ENCODE data around the gene SLC35G3. TPM values are rescaled to one million over a fixed set of nuclear protein-coding genes. Genes with fewer than 3 reads are reported as not detected.

The SLC35G3 gene
- total RNA-seq, 1 donor from 2014 or later = not detected

GRCh38 chr17:35240861-35241260 is 46.7 kb upstream of the SLC35G3 start:
- Histone ChIP-seq H3K4me1 (peaks cover 30% of the 10 kb centered on the region), H3K27ac (no peak overlapping the region), H3K9me3 (no peaks in the 10 kb centered on the region), H3K27me3 (no peaks in the 10 kb centered on the region), H3K4me3 (no peak overlapping the region), H3K36me3 (no peaks in the 10 kb centered on the region)
- no peak for DNase-seq (ENCODE audit: extremely low spot score in 2 of 2)
- TF ChIP-seq POLR2A (IDR thresholded peaks at IDR 0.05) = no peak
- TF ChIP-seq POLR2AphosphoS5 (IDR thresholded peaks at IDR 0.05; ENCODE audit: insufficient read depth in 1 of 2, low read depth in 1 of 2) = no peak
- TF ChIP-seq CTCF (IDR thresholded peaks at IDR 0.05) = no peak
- intact Hi-C loops (cut with DNase I) = no loop called here

GRCh38 chr17:35239823-35240222 is 45.6 kb upstream of the SLC35G3 start:
- Histone ChIP-seq H3K27me3 (no peaks in the 10 kb centered on the region), H3K9me3 (no peaks in the 10 kb centered on the region), H3K36me3 (no peaks in the 10 kb centered on the region), H3K4me3 (no peak overlapping the region), H3K4me1 (peaks cover 20% of the 10 kb centered on the region), H3K27ac (no peak overlapping the region)
- TF ChIP-seq CTCF (IDR thresholded peaks at IDR 0.05) (no peak), POLR2A (IDR thresholded peaks at IDR 0.05) (no peak), POLR2AphosphoS5 (IDR thresholded peaks at IDR 0.05; ENCODE audit: insufficient read depth in 1 of 2, low read depth in 1 of 2) (no peak)
- intact Hi-C loops (cut with DNase I) = no loop called here
- no peak for DNase-seq (ENCODE audit: extremely low spot score in 2 of 2)

GRCh38 chr17:35238821-35239220 is 44.6 kb upstream of the SLC35G3 start:
- no peak for TF ChIP-seq POLR2A (IDR thresholded peaks at IDR 0.05)
- TF ChIP-seq POLR2AphosphoS5 (IDR thresholded peaks at IDR 0.05; ENCODE audit: insufficient read depth in 1 of 2, low read depth in 1 of 2) = no peak
- no peak for TF ChIP-seq CTCF (IDR thresholded peaks at IDR 0.05)
- intact Hi-C loops (cut with DNase I) = no loop called here
- no peak overlapping the region for H3K27ac ChIP-seq

GRCh38 chr17:35236821-35237220 is 42.6 kb upstream of the SLC35G3 start:
- Histone ChIP-seq H3K4me3 (no peak overlapping the region), H3K9me3 (no peaks in the 10 kb centered on the region), H3K36me3 (no peaks in the 10 kb centered on the region), H3K4me1 (peaks cover 5% of the 10 kb centered on the region), H3K27me3 (no peaks in the 10 kb centered on the region), H3K27ac (no peak overlapping the region)
- TF ChIP-seq POLR2AphosphoS5 (IDR thresholded peaks at IDR 0.05; ENCODE audit: insufficient read depth in 1 of 2, low read depth in 1 of 2) = no peak
- no peak for TF ChIP-seq POLR2A (IDR thresholded peaks at IDR 0.05)
- TF ChIP-seq CTCF (IDR thresholded peaks at IDR 0.05) = no peak
- DNase-seq (ENCODE audit: extremely low spot score in 2 of 2) = no peak
- intact Hi-C loops (cut with DNase I) = no loop called here

More at GRCh38 chr17:35238821-35239220, 44.6 kb upstream of the SLC35G3 start:
- Histone ChIP-seq H3K4me3 (no peak overlapping the region), H3K9me3 (no peaks in the 10 kb centered on the region), H3K4me1 (peaks cover 12% of the 10 kb centered on the region), H3K27me3 (no peaks in the 10 kb centered on the region), H3K36me3 (no peaks in the 10 kb centered on the region)
- DNase-seq (ENCODE audit: extremely low spot score in 2 of 2) = no peak

GRCh38 chr17:35235917-35236316 is 41.7 kb upstream of the SLC35G3 start:
- H3K4me1 ChIP-seq = no peaks in the 10 kb centered on the region
- H3K27ac ChIP-seq = no peak overlapping the region
- TF ChIP-seq POLR2AphosphoS5 (IDR thresholded peaks at IDR 0.05; ENCODE audit: insufficient read depth in 1 of 2, low read depth in 1 of 2) (no peak), CTCF (IDR thresholded peaks at IDR 0.05) (no peak), POLR2A (IDR thresholded peaks at IDR 0.05) (no peak)
- intact Hi-C loops (cut with DNase I) = no loop called here
- no peaks in the 10 kb centered on the region for H3K9me3 ChIP-seq
- H3K4me3 ChIP-seq = no peak overlapping the region
- DNase-seq (ENCODE audit: extremely low spot score in 2 of 2) = no peak
- H3K36me3 ChIP-seq = no peaks in the 10 kb centered on the region
- H3K27me3 ChIP-seq = no peaks in the 10 kb centered on the region

All from vagina (tissue), 2 donors.